RWPE1 (cell line): ENCODE measurements around the gene ERICH6.

Experiments
- CTCF ChIA-PET: fragments of 350-600 bp; sonication (Branson Sonifier 250); formaldehyde crosslinking; extraction: SDS; loops from one replicate; lab custom pipeline; 2021; lab: Yijun Ruan, JAX
- POLR2A ChIA-PET: fragments of 400-600 bp; formaldehyde crosslinking; extraction: SDS; loops from one replicate; lab custom pipeline; 2020; ENCODE audit warnings: antibody characterized with exemption; ENCODE audit not compliant: low non-redundant PET; lab: Yijun Ruan, JAX
- DNase-seq: peaks from one replicate; pipeline ENCODE4 v3.0.0; 2012; ENCODE audit warnings: low spot score
- H3K27ac ChIP-seq: fragments of 450-650 bp; 2 replicates; pipeline ENCODE4 v1.5.1; 2017
- TF ChIP-seq, protein P1 (sequence below): fragments of 450-650 bp; conservative IDR thresholded peaks from 2 replicates; pipeline ENCODE4 v1.5.1; 2017; ENCODE audit warnings: low read depth, mild to moderate bottlenecking

Gene ERICH6

GRCh38 chr3:150745832-150746231 is 42.1 kb upstream of the ERICH6 start:
- TF ChIP-seq, protein P1, sequence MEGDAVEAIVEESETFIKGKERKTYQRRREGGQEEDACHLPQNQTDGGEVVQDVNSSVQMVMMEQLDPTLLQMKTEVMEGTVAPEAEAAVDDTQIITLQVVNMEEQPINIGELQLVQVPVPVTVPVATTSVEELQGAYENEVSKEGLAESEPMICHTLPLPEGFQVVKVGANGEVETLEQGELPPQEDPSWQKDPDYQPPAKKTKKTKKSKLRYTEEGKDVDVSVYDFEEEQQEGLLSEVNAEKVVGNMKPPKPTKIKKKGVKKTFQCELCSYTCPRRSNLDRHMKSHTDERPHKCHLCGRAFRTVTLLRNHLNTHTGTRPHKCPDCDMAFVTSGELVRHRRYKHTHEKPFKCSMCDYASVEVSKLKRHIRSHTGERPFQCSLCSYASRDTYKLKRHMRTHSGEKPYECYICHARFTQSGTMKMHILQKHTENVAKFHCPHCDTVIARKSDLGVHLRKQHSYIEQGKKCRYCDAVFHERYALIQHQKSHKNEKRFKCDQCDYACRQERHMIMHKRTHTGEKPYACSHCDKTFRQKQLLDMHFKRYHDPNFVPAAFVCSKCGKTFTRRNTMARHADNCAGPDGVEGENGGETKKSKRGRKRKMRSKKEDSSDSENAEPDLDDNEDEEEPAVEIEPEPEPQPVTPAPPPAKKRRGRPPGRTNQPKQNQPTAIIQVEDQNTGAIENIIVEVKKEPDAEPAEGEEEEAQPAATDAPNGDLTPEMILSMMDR, result no peak

DNA sequence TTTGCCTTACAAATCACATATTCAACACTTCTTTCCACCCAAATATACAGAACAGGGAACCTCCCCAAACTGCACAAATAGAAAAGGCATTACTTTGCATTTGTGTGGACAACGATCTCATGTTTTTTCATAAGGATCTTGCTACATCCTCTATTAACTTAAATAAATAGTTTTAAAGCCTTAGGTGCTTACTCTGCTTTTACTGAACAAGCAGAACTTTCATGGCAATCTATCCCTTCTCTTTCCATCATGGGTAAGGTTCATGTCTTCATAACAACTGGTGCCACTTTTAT is 41.1 kb upstream of the ERICH6 start:
- no peak for DNase-seq
- TF ChIP-seq, protein P1, result no peak
- CTCF ChIA-PET, result no interaction called here
- POLR2A ChIA-PET, result no interaction called here
- no peak overlapping the region for H3K27ac ChIP-seq

More at GRCh38 chr3:150745832-150746231, 42.1 kb upstream of the ERICH6 start:
- no peak for DNase-seq
- POLR2A ChIA-PET, result no interaction called here
- H3K27ac ChIP-seq, result peak overlapping the region; percentile 24; the same call in 1 of the 2 replicates
- CTCF ChIA-PET, result no interaction called here

- DNase-seq, result no peak
- ChIA-PET POLR2A (interaction anchor here (0.5 kb wide), 1 partner anchor 14 kb away, joined by 3 read pairs; no protein-coding TSS in a partner anchor), CTCF (no interaction called here)
- H3K27ac ChIP-seq, result no peak overlapping the region
- TF ChIP-seq, protein P1, result no peak
These were observed 40.6 kb upstream of the ERICH6 start for GRCh38 chr3:150744041-150744918.

- ChIA-PET CTCF (no interaction called here), POLR2A (no interaction called here)
- peak; percentile 82 for DNase-seq
- TF ChIP-seq, protein P1, result no peak
- peak overlapping the region; percentile 7; the same call in 1 of the 2 replicates for H3K27ac ChIP-seq
These were observed 39.8 kb upstream of the ERICH6 start for GRCh38 chr3:150743508-150743907.

- ChIA-PET POLR2A (no interaction called here), CTCF (no interaction called here)
- H3K27ac ChIP-seq, result no peak overlapping the region
- TF ChIP-seq, protein P1, result no peak
- DNase-seq, result no peak
These were observed 39.0 kb upstream of the ERICH6 start for GRCh38 chr3:150742679-150743078.

GRCh38 chr3:150742141-150742523 is 38.4 kb upstream of the ERICH6 start:
- CTCF ChIA-PET, result no interaction called here

More at GRCh38 chr3:150742141-150742523, 38.4 kb upstream of the ERICH6 start:
- TF ChIP-seq, protein P1, result no peak
- POLR2A ChIA-PET, result no interaction called here
- no peak for DNase-seq
- H3K27ac ChIP-seq, result no peak overlapping the region
